PFSK-1 (cell line): ENCODE results near the gene HS2ST1.

ENCODE experiments used
- FOXP2 ChIP-seq: optimal IDR thresholded peaks from 2 replicates; pipeline ENCODE3; 2011; ENCODE audit warnings: borderline replicate concordance, control low read depth, inconsistent platforms; ENCODE audit not compliant: insufficient read depth; ENCODE audit errors: extremely low read length, extremely low read depth
- POLR2AphosphoS5 ChIP-seq: IDR thresholded peaks from 2 replicates; pipeline ENCODE4 v1.6.1; 2012; ENCODE audit warnings: low read depth, mild to moderate bottlenecking, control low read depth, low read length, moderate library complexity
- TAF1 ChIP-seq: IDR thresholded peaks from 2 replicates; pipeline ENCODE4 v1.6.1; 2012; ENCODE audit warnings: low read length, control low read depth, borderline replicate concordance; ENCODE audit not compliant: insufficient read depth

DNA sequence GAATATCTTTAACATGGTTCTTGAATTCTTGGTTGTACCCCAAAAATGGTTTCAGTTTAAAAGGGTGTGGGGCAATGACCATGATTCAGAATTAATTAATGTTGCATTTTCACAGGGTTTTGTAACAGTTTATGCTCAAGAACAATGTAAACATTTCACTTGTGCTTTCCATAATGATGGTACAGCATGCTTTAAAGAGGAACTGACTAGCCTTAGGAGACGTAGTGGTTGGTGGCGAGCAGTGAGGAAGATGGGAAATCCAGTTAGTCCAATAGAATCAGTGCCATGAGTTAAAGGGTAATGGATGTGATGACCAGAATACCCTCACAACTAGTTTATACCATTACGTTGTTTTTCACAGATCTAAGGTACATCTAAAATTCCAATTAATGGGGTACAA is 138.0 kb downstream of the HS2ST1 start:
- TF ChIP-seq TAF1 (no peak), FOXP2 (no peak), POLR2AphosphoS5 (no peak)
